Smooth muscle cell (in vitro differentiated cells): ENCODE data around the gene TRPV4. TPM values are rescaled to one million over a fixed set of nuclear protein-coding genes. Genes with fewer than 3 reads are reported as not detected.

ENCODE experiments used
- DNase-seq: peaks from one replicate; lab custom pipeline; 2025; ENCODE audit not compliant: unreplicated experiment; lab: John Stamatoyannopoulos, UW
- H2AFZ ChIP-seq: fragments of 200-600 bp; sonication (generic); 2 replicates; pipeline ENCODE4 v1.6.0; 2016; ENCODE audit warnings: antibody characterized with exemption, low read depth, mild to moderate bottlenecking
- H3F3A ChIP-seq: fragments of 200-600 bp; sonication (generic); 2 replicates; pipeline ENCODE4 v1.6.0; 2017; ENCODE audit warnings: antibody characterized with exemption, low read depth
- H3K27ac ChIP-seq: fragments of 200-600 bp; sonication (generic); 2 replicates; pipeline ENCODE4 v1.5.1; 2016; ENCODE audit warnings: low read depth, mild to moderate bottlenecking
- H3K27me3 ChIP-seq: fragments of 200-600 bp; sonication (generic); 2 replicates; pipeline ENCODE4 v1.6.1; 2016; ENCODE audit warnings: low read depth, mild to moderate bottlenecking
- H3K36me3 ChIP-seq: fragments of 200-600 bp; sonication (generic); 2 replicates; pipeline ENCODE4 v1.5.1; 2016; ENCODE audit warnings: low read depth
- H3K4me1 ChIP-seq: fragments of 200-600 bp; sonication (generic); 2 replicates; pipeline ENCODE4 v1.5.1; 2016; ENCODE audit warnings: low read depth
- H3K4me2 ChIP-seq: fragments of 200-600 bp; sonication (generic); 2 replicates; pipeline ENCODE4 v1.6.0; 2016; ENCODE audit warnings: mild to moderate bottlenecking
- H3K4me3 ChIP-seq: fragments of 200-600 bp; sonication (generic); 2 replicates; pipeline ENCODE4 v1.5.1; 2016; ENCODE audit warnings: mild to moderate bottlenecking
- H3K79me2 ChIP-seq: fragments of 200-600 bp; sonication (generic); 2 replicates; pipeline ENCODE4 v1.6.0; 2016; ENCODE audit warnings: low read depth, mild to moderate bottlenecking
- H3K9ac ChIP-seq: fragments of 200-600 bp; sonication (generic); 2 replicates; pipeline ENCODE4 v1.6.0; 2016; ENCODE audit warnings: low read depth
- H3K9me3 ChIP-seq: fragments of 200-600 bp; sonication (generic); replicated peaks from 2 replicates; pipeline ENCODE4 v1.5.1; 2016; ENCODE audit warnings: low read depth
- H4K20me1 ChIP-seq: fragments of 200-600 bp; sonication (generic); 2 replicates; pipeline ENCODE4 v1.6.0; 2016; ENCODE audit warnings: low read depth
- WGBS: methylation state at CpG from one replicate; pipeline ENCODE4 v1.1.7; 2016; ENCODE audit warnings: low lambda C conversion rate; 5-methylcytosine and 5-hydroxymethylcytosine counted together
- microRNA-seq: library from miRNA; unstranded; fragments of <30 nt; microRNA quantifications from one replicate; pipeline ENCODE4, GENCODE V29; 2016; ENCODE audit warnings: borderline number of aligned reads
- polyA plus RNA-seq: library from polyadenylated mRNA; unstranded; fragments of >200 nt; fragmentation: Nextera tagmentation; extraction: Ambion mirVana; gene quantifications from 2 replicates; pipeline ENCODE4 v1.2.1, GENCODE V29; 2016
- small RNA-seq: library from RNA; depleted of rRNA; stranded (forward); fragments of <200 nt; gene quantifications from one replicate; pipeline ENCODE3, GENCODE V24; 2014
- total RNA-seq: library from RNA; depleted of rRNA; stranded (reverse); fragments of >200 nt; gene quantifications from 2 replicates; pipeline ENCODE4 v1.2.3, GENCODE V29; 2014
- TF ChIP-seq, protein P1 (sequence below): fragments of 200-600 bp; sonication (generic); IDR thresholded peaks from 2 replicates; pipeline ENCODE4 v1.5.1; 2017; ENCODE audit warnings: borderline replicate concordance, mild to moderate bottlenecking, antibody characterized with exemption; ENCODE audit not compliant: insufficient read depth, poor library complexity, severe bottlenecking

The TRPV4 gene
- total and polyA plus RNA-seq, 2 experiments from 2014 or later, result 1.5 to 1.9 TPM

DNA sequence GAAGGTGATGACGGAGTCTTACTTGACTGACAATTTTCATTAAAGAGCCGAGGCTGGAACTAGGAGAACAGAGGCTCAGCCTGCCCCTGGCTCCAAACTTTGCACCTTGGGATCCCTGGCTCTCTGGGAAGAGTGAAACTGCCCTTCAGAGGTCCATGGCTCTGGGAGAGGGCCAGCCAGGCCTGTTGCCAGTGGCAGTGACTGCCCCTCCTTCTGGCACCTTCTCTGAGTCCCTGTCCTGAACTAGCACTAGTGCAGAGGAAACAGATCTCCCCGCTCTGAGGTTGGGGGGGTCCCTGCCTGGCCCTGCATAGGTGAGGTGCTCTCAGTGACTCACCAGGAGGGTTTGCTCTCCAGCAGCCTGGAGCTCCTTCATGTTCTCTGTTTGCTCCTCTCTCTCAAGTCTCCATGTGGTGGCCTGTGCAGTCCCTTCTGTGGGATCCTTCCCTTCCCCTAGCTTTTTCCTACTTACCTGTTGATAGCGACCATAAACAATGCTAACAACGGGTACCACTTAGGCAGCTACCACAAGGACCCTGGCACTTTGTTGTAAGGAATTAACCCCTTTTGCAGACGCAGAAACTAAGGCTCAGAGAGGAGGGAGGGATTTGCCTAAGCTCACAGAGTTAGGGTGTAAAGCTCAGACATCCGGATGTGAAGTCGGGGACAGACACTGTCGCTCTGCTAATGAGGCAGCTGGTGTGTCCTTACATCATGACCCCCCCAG, 97.2 kb downstream of the TRPV4 start:
- Histone ChIP-seq H3K79me2 (no peaks in the 10 kb centered on the region), H3K4me1 (peaks cover 15% of the 10 kb centered on the region), H3K27ac (no peak overlapping the region), H3K27me3 (peaks cover 5% of the 10 kb centered on the region), H2AFZ (no peak overlapping the region), H3K9ac (no peak overlapping the region), H3K4me3 (no peak overlapping the region), H3K9me3 (no peaks in the 10 kb centered on the region), H3K4me2 (no peak overlapping the region), H4K20me1 (peaks cover 35% of the 10 kb centered on the region), H3K36me3 (no peaks in the 10 kb centered on the region), H3F3A (no peaks in the 10 kb centered on the region)
- no peak for DNase-seq
- WGBS, result 77% methylated on average over 9 of the region's 9 CpGs
- TF ChIP-seq, protein P1, sequence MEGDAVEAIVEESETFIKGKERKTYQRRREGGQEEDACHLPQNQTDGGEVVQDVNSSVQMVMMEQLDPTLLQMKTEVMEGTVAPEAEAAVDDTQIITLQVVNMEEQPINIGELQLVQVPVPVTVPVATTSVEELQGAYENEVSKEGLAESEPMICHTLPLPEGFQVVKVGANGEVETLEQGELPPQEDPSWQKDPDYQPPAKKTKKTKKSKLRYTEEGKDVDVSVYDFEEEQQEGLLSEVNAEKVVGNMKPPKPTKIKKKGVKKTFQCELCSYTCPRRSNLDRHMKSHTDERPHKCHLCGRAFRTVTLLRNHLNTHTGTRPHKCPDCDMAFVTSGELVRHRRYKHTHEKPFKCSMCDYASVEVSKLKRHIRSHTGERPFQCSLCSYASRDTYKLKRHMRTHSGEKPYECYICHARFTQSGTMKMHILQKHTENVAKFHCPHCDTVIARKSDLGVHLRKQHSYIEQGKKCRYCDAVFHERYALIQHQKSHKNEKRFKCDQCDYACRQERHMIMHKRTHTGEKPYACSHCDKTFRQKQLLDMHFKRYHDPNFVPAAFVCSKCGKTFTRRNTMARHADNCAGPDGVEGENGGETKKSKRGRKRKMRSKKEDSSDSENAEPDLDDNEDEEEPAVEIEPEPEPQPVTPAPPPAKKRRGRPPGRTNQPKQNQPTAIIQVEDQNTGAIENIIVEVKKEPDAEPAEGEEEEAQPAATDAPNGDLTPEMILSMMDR, result no peak

DNA sequence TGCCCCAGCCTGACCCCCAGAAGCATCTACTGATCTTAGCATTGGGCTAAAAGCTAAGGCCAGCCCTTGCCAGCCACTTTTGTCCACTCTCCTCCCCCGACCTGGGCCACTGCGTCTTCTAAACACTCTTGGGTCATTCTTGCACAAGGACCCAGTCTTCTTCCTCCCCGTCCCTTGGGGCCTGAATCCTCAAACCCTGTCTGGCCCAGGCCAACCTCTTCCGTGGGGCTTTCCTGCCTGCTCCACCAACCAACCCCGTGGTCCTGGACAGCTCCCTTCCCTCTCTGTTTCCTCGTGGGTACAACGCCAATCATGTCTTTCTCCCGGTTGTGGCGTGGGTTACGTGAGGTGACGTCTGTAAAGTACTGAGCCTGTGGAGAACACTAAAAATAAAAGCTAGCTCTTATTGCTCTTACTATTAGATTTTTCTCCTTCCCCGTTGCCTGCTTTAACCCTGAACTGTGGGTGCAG, 98.1 kb downstream of the TRPV4 start:
- peaks cover 5% of the 10 kb centered on the region for H3K27me3 ChIP-seq
- H3K9me3 ChIP-seq, result no peaks in the 10 kb centered on the region
- no peaks in the 10 kb centered on the region for H3K79me2 ChIP-seq
- no peak overlapping the region for H3K4me3 ChIP-seq
- H3F3A ChIP-seq, result no peaks in the 10 kb centered on the region
- no peak overlapping the region for H3K9ac ChIP-seq
- DNase-seq, result no peak
- peaks cover 28% of the 10 kb centered on the region for H4K20me1 ChIP-seq
- TF ChIP-seq, protein P1, result no peak
- no peak overlapping the region for H3K4me2 ChIP-seq
- H3K4me1 ChIP-seq, result peaks cover 15% of the 10 kb centered on the region
- no peak overlapping the region for H2AFZ ChIP-seq
- H3K27ac ChIP-seq, result no peak overlapping the region
- H3K36me3 ChIP-seq, result no peaks in the 10 kb centered on the region
- WGBS, result 70% methylated on average over 12 of the region's 12 CpGs

DNA sequence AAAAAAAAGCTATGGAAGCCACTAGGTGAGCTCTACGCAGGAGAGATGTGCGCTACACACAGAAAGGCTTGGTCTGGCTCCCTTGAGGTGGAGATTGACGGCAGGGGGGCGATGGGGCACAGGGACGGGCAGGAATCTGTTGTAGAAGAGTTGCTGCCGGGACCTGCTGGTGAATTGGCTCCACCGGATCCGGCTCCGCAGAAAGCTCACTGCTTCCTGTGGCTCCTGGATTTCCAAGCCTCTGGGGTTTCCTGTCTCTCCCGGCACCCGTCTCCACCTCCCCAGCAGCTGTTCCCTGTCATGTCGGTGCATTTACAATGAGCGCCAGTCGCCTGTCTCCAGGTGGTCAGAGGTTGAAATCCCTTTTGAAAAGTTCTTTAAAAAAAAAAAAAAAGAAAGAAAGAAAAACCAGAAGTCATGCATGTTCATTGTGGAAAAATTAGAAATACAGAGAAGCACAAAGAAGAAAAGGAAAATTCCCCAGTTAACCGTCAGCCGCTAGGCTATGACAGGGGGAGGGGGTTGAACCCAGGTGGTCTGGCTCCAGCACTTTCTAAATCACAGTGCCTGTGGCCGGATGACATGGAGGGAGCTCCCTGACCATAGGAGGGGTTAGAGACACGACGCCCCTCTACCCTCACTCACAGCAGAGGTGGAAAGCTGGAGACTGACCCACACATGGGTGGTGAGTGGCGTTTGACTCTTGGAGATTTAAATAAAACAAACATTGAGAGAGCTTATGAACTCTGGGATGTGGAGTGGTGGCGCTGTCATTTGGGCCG, 98.8 kb downstream of the TRPV4 start:
- Histone ChIP-seq H3K9ac (no peak overlapping the region), H3F3A (no peaks in the 10 kb centered on the region), H3K9me3 (no peaks in the 10 kb centered on the region), H3K4me1 (peaks cover 11% of the 10 kb centered on the region), H3K27me3 (peaks cover 5% of the 10 kb centered on the region), H4K20me1 (peaks cover 21% of the 10 kb centered on the region), H3K79me2 (no peaks in the 10 kb centered on the region), H3K36me3 (no peaks in the 10 kb centered on the region), H3K4me3 (peak overlapping the region; percentile 10), H3K4me2 (peak overlapping the region; percentile 77), H3K27ac (no peak overlapping the region), H2AFZ (no peak overlapping the region)
- TF ChIP-seq, protein P1, result no peak
- no peak for DNase-seq
- WGBS, result 34% methylated on average over 22 of the region's 22 CpGs

Small RNA genes within 50 kb of the gene (microRNA-seq; reads per million reads assigned to microRNA genes)
- gene MIR4497, result not detected

Small RNA genes within 50 kb of the gene (small RNA-seq; reads per million reads assigned to genes)
- gene MIR4497 (not detected), gene RN7SL441P (not detected)

Other genes starting within 250 kb of the TRPV4 start
- gene FAM222A, start 119.6 kb downstream of the TRPV4 start, total RNA-seq, result 0.85 TPM in 2 replicates
- gene FAM222A, start 119.6 kb downstream of the TRPV4 start, polyA plus RNA-seq, result 1.7 and 2.0 TPM in 2 replicates
- gene GLTP, start 47.1 kb upstream of the TRPV4 start, total RNA-seq, result 46.9 and 63.5 TPM in 2 replicates
- 38.1 and 43.4 TPM in 2 replicates for gene GLTP, start 47.1 kb upstream of the TRPV4 start, polyA plus RNA-seq
- 4.2 and 6.6 TPM in 2 replicates for gene TCHP, start 66.9 kb upstream of the TRPV4 start, total RNA-seq
- gene TCHP, start 66.9 kb upstream of the TRPV4 start, polyA plus RNA-seq, result 7.7 and 7.8 TPM in 2 replicates
- 27.3 and 27.4 TPM in 2 replicates for gene GIT2, start 163.0 kb upstream of the TRPV4 start, total RNA-seq
- gene GIT2, start 163.0 kb upstream of the TRPV4 start, polyA plus RNA-seq, result 20.3 and 24.9 TPM in 2 replicates
- 31.1 and 35.6 TPM in 2 replicates for gene ANKRD13A, start 166.0 kb upstream of the TRPV4 start, total RNA-seq
- 11.6 and 12.0 TPM in 2 replicates for gene ANKRD13A, start 166.0 kb upstream of the TRPV4 start, polyA plus RNA-seq
- gene C12orf76, start 215.1 kb upstream of the TRPV4 start, total RNA-seq, result 12.0 and 16.8 TPM in 2 replicates
- 10.0 and 13.9 TPM in 2 replicates for gene C12orf76, start 215.1 kb upstream of the TRPV4 start, polyA plus RNA-seq